HG02885 (cell line): Measurements from ENCODE around the gene ASTL.

ENCODE experiments used
- ATAC-seq: cut with Tn5 transposase; IDR thresholded peaks from one replicate; pipeline ENCODE4 v1.9.1; 2021; ENCODE audit warnings: mild to moderate bottlenecking; ENCODE audit not compliant: unreplicated experiment, poor library complexity

Gene ASTL

DNA sequence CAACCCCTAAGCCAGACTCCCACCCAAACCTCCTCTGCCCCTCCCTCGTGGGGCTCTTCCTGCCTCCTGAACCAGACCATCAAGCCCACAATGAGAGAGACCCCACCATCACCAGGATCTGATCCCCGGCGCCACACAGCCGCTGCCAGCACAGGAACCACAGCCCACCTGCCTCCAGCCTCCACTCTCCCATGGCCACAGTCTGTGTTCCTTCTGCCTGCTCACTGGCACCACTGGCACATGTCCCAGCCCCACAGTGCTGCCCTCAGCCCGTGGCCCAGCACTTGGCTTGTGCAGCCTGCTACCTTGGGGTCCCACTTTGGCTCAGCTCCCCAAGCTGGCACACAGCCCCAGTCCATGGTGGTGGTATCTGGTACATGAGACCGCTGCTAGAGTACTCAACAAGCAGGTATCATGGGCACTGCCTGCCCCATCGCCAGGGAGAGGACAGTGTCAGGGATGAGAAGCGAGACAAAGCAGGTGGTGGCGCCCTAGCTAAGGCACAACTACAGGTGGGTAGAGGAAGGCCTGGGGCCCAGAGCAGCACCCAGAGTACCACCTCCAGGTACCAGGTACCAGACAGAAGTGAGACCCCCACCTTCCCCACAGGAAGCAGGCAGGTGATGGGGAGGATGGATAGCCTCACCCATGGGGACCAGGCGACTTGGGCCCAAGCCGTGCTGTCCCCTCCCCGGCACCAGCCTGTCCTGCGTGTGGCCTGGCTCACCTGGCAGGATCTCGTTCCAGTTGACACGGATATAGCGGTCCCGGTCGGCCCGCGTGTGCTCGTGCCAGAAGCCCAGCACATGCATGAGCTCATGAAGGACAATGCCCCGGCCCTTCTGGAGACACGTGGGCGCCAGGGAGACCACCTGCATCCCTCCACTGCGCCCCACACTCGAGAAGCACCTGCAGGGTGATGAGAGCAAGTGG, 6.2 kb downstream of the ASTL start:
- no peak for ATAC-seq

DNA sequence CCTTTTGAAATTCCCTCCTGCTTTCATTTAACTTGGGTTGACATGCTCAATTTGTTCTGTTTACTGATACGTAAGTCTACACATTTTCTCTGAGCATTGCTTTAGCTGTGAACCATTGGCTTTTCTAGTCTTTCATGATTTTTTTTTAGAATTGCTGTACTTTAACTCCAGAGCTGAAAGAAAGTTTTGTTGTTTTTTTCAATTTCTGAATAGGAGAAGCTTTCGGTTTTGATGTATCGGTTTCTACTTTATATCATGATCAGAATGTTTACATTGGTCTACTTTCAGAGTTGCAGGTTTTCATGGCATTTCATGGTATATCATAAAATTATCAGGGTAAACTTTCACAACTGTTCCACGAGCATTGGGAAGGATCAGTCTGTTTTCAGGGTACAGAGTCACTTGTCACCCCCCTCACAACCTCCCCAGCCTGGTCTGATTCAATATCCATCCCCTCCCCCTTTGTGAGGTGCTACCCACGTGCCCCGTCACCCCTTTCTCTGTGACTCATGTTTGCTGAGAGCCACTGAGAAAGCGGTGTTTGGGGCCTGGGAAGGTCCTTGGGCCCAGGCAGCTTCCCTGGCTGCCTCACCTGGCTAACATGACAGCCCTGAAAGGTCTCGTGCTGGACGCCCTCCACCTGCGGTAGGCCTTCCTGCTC, 7.0 kb downstream of the ASTL start:
- no peak for ATAC-seq

DNA sequence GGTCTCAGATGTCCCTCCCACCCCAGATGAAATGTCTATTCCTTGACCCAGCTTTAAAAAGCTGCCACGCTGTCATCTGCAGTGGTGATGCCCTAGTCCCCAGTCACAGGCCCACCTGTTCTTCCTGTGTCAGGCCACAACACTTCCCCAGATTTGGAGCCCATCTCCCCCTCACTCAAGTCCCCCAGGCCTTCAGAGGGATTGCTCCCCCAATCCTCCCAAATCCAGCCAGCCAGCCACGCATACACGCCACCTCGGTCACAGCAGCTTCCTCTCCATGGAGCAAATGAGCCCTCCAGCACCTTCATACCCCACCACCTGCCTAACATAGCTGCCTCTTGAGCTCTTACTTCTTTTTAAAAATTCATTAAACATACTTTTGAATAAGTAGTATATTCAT, 7.8 kb downstream of the ASTL start:
- no peak for ATAC-seq

DNA sequence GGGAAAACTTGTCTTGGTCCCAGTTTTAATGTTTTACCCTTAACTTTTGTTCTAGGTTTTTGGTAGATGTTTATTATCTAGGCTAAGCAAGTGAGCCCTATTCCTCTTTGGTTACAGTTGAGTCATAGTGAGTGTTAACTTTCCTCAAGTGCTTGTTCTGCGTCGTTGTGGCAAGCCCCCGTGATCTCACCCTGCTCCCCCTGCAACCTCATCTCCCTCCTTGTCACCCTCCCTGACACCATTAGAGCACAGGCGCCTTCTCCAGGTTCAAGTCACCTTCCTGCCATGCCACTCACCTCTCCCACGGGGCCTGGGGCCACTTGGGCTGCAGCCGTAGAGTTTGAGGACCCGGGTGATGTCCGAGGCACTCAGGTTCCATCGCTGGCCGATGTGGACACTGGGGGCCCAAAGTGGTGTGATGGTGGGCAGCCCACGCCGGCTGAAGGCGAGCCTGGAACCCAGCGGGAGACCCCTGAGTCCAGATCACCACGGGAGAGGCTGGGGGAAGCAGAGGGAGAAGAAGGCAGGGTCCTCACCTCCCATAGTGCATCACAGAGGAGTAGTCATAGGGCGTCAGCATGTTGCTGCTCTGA, 8.7 kb downstream of the ASTL start:
- ATAC-seq: no peak

GRCh38 chr2:96128456-96128855, 9.8 kb downstream of the ASTL start:
- ATAC-seq: no peak

DNA sequence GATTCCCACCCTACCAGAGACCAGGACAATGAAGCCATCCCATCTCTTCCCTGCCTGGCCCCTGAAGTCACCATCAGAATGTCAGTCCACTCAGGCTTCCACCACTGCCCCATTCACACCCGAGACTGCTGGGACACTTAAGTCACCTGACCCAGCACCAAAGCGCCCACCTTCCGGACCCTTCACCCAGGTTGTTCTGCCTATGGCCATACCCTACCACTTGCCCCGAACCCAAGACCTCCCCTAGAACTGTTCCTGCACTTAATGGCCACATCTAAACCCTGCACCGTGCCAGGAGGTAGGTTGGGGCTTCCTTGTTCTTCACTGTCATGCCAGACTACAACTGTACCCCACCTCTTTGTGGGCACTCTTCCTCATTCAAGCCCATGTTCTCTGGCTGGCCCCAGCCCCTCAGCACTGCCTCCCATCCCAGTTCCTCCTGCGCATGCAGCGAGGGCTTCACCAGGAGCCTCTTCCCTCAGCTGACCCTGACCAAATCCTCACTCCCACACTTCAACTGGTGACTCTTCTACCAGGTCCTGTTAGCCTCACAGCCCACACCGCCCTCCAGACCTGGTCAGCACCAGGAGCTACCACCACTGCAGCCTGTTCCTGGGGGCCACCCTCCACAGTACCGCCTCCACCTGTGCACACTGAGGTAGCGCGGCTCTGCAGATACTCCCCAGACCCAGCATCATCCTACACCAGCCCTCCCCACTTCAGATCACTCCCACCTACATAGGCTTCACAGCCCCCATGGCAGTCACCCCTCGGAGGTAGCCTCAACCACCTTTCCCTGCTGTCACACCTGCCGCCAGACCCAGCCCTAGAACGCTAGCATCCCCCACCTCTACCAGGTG, 13.7 kb downstream of the ASTL start:
- no peak for ATAC-seq

DNA sequence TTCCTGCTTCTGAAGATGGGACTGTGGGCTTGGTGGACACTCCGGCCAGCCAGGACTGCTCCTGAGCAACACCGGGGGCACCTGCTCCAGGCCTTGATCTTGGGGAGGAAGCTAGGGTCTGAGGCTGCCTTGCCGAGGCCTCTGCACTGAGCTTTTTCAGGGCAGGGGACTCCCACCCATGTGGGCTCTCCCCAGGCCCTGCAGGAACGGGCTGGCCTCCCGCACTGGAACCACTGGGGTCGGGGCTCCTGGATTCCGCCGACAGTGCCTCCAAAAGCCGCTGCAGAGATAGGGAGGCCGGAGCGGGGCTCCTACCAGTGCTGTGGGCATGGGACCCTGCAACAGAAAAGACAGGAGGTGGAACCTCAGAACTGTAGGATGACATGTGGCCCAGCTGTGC, 14.4 kb downstream of the ASTL start:
- ATAC-seq: no peak

DNA sequence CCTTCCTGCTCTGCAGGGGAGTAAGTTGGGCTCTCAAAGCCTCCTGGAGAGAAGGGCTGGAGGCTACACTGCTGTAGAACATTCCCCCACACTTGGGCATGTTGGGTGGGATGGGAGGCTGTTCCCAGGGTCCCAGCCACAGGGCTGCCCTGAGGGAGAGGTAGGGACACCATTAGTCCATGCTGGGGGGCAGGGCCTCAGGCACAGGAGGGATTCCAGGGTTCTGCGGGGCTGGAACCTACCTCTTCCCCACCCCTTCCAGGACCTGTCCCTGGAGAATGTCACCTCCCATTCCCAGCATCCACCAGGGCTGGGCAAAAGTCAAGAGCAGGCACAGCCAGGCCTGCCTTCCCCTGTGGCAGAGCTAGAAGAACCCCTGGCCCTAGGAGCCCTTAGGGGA, 15.0 kb downstream of the ASTL start:
- ATAC-seq: no peak

GRCh38 chr2:96122391-96122790, 15.9 kb downstream of the ASTL start:
- ATAC-seq: no peak

DNA sequence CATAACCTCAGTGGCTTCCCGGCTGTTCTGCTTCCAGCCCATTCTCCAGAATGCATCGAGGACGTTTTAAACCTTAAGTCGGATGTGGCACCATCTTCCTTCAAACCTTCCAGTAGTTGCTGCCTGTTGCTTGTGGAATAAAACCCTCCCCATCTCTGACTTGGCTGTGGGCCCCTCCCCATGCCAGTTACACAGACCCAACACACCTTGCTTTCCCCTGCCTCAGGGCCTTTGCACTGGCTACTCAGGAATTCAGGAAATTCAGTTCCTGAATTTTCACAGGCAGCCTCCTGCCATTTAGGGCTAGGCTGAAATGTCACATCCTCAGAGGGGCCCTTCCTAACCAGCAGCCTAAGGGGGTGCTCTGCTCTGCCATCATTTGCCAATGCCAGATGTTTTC, 16.9 kb downstream of the ASTL start:
- no peak for ATAC-seq

DNA sequence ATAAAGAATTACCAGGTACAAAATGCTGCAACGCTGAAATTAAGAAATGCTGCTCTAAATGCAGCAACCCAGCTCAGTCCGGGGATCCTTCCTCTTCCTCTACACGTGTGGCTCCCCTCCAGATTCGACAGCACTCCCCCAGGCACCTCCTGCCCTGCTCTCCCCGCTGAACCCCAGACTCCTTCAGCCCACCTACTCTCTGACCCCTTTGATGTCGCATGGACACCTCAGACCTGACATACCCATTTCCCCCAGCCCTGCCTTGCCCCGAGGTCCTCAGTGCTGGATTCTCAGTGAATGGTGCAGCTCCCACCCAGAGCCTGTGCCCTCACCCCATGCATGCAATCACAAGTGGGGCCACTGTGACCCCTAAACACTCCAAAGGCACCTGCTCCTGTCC, 17.3 kb downstream of the ASTL start:
- no peak for ATAC-seq

DNA sequence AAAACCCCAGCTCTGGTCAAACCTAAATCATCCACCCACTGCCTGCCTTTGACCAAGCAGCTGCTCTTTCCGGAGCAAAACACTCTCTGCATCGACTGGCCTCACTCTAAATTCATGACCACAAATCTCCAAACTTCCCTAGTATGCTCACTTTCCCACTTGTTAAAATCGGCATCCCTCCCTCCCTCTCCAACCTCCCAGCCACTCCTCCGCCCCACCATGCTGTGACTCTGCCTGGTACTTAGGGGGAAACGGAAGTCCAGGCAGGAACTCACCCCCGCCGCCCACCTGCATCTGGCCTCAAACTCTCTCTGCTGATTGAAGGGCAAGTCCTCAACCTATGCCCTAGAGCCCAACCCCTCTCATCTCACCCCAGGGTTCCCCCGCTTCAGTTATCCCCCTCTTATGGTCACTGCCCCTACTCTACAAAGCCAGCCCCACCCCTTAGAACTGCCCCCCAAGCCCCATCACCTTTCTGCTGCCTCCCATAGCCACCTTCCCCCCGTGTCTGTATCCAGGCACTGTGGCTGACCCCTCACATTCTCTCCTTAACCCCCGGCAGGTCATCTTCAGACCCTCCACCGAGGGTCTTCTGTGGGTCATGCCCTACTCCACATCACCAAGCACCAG, 18.1 kb downstream of the ASTL start:
- no peak for ATAC-seq

- ATAC-seq: no peak
These were observed 18.9 kb downstream of the ASTL start for GRCh38 chr2:96119389-96119751.

- ATAC-seq: no peak
These were observed 19.5 kb downstream of the ASTL start for GRCh38 chr2:96118698-96119388.

GRCh38 chr2:96117701-96118588, 20.4 kb downstream of the ASTL start:
- ATAC-seq: no peak

DNA sequence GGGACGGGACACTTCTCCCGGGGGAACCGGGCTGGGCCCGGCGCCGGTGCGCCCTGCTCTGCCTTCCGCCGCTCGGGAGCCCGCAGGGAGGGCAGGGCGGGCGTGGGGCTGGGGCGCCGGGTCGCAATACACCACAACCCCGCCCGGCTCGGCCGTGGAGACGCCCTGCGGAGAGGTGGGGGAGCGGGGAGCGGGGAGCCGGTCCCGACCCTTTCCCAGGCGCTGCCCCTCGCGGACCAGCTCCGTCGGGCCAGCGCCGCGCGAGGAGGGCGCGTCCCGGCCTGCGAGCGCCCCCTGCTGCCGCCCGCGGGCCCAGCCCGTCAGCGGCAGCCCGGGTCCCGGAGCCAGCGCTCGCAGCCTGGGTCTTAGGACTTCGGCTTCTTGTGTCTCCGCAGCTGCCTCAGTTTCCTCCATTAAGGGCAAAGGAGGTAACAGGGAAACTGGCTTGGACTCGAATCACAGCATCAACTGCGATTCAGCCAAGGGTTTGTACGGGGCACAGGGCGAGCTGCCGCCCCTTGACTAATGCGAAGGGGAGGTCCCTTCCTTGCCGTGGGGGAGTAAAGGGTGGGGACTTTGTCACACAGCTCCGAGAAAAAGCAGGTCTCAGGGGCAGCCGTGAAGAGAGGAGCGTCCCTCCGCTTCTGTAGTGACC, 21.3 kb downstream of the ASTL start:
- ATAC-seq: peak; percentile 72

- ATAC-seq: peak; percentile 38
These were observed 21.9 kb downstream of the ASTL start, which contains the start of gene ADRA2B for GRCh38 chr2:96116424-96116878. Gene ADRA2B, minus strand, starts transcription at chr2:96116571. Its CDS starts 422 bp downstream, at chr2:96116149.
